Measurements from ENCODE around the gene TMEM248. TPM values are rescaled to one million over a fixed set of nuclear protein-coding genes. Genes with fewer than 3 reads are reported as not detected.
"Not testable (repeated sequence)": the region's sequence is repeated elsewhere in the genome, so short reads cannot be mapped to it uniquely, and the experiment has no call there.

Gene TMEM248
- total RNA-seq, 6 donors from 2014 or later = 55.5 to 153 (median 111) TPM

DNA sequence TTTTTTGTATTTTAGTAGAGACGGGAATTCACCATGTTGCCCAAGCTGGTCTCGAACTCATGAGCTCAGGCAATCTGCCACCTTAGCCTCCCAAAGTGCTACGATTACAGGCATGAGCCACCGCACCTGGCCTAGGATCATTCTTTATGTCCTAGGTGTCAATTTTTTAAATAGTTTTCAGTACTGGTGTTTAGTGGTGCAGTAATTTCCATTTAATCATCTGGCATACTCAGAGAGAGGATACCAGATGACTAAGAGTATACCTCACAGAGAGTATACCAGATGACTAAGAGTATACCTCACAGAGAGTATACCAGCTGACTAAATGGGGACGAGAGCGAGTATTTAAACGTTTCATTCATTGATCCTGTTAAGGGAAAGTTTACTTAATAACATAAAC is 37.3 kb upstream of the TMEM248 start:
- TF ChIP-seq POLR2AphosphoS5 (IDR thresholded peaks at IDR 0.05) (no peak), EP300 (IDR thresholded peaks at IDR 0.05) (no peak), POLR2A (IDR thresholded peaks at IDR 0.05) (no peak)
- TF ChIP-seq, protein P1, sequence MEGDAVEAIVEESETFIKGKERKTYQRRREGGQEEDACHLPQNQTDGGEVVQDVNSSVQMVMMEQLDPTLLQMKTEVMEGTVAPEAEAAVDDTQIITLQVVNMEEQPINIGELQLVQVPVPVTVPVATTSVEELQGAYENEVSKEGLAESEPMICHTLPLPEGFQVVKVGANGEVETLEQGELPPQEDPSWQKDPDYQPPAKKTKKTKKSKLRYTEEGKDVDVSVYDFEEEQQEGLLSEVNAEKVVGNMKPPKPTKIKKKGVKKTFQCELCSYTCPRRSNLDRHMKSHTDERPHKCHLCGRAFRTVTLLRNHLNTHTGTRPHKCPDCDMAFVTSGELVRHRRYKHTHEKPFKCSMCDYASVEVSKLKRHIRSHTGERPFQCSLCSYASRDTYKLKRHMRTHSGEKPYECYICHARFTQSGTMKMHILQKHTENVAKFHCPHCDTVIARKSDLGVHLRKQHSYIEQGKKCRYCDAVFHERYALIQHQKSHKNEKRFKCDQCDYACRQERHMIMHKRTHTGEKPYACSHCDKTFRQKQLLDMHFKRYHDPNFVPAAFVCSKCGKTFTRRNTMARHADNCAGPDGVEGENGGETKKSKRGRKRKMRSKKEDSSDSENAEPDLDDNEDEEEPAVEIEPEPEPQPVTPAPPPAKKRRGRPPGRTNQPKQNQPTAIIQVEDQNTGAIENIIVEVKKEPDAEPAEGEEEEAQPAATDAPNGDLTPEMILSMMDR (IDR thresholded peaks at IDR 0.05) = no peak
- Histone ChIP-seq H3K36me3 (no peaks in the 10 kb centered on the region), H3K4me3 (no peak overlapping the region), H3K9me3 (no peaks in the 10 kb centered on the region), H3K27ac (no peak overlapping the region), H3K4me1 (peaks cover 3 to 13% (median 6%) of the 10 kb centered on the region in 4 donors), H3K27me3 (no peaks in the 10 kb centered on the region)
- ATAC-seq (ENCODE audit: low FRiP score in 2 of 2) (no peak), DNase-seq (no peak)
- WGBS, 2 donors = 92 to 97% methylated on average over 7 of the region's 7 CpGs

DNA sequence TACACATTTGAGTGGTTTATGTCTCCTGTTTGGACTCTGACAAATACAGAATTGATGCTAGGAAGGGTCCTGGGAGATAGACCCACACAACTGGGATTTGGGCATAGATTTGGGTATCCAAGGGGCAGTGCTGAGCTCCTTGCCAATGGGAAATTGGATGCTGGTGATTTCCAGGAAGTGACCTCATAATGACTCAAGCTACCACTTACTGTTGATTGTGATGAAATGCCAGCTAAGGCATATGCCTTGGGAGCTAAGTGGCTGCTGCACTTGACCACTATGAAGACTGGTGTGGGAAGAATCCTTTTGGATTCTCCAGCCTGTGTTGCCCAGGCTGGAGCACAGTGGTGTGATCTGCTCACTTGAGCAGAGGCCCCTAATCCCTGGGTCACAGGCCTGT is 36.5 kb upstream of the TMEM248 start:
- not testable (repeated sequence) for ATAC-seq (ENCODE audit: low FRiP score in 2 of 2); H3K9me3 ChIP-seq; H3K36me3 ChIP-seq; H3K27me3 ChIP-seq; H3K4me3 ChIP-seq; H3K27ac ChIP-seq; DNase-seq
- H3K4me1 ChIP-seq = peaks cover 3 to 13% (median 6%) of the 10 kb centered on the region in 4 donors

DNA sequence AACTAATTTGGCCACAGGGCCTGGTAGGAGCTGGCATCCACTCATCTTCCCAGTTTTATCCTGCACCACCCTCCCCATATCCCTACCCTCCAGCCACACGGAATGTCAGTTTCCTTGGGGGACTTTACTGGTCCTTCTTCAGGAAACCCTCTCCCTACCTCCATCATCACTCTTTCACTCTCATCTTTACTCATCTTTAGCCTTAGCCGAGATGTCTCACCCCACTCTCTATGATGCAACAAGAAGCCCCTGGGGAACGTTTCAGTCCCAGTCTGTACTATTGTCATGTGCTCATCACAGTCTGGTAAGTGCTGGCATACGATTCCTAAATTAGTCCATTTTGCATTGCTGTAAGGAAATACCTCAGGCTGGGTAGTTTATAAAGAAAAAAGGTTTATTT is 34.9 kb upstream of the TMEM248 start:
- H3K4me1 ChIP-seq = peaks cover 0 to under 1% (median 0%) of the 10 kb centered on the region in 4 donors
- no peaks in the 10 kb centered on the region for H3K9me3 ChIP-seq
- no peak overlapping the region for H3K27ac ChIP-seq
- 82 to 88% methylated on average over 4 of the region's 4 CpGs for WGBS, 2 donors
- H3K36me3 ChIP-seq = no peaks in the 10 kb centered on the region
- H3K27me3 ChIP-seq = no peaks in the 10 kb centered on the region
- no peak overlapping the region for H3K4me3 ChIP-seq
- DNase-seq = no peak
- TF ChIP-seq POLR2AphosphoS5 (IDR thresholded peaks at IDR 0.05) (no peak), POLR2A (IDR thresholded peaks at IDR 0.05) (no peak)
- no peak for ATAC-seq (ENCODE audit: low FRiP score in 2 of 2)

DNA sequence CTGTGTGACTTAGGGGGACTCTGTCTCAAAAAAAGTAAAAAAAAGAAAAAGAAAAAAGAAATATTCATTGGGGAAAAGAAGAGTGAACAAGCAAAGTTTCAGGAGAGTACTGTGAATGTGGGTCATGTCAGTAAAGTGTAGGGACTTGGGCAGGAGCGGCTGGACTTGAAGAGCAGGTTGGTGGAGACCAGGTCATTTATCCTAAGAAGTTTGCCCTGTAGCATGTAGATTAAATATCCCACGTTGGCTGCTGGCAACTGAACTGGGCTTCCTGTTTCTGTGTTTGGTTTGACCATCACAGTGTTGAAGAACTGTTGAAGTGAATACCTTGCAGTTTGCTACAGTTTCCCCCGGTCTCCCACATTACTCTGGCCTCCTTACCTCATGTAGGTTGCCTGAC is 32.8 kb upstream of the TMEM248 start:
- WGBS, 2 donors = 56 to 68% methylated on average over 3 of the region's 3 CpGs
- not testable (repeated sequence) for H3K4me1 ChIP-seq; H3K27me3 ChIP-seq; DNase-seq; ATAC-seq (ENCODE audit: low FRiP score in 2 of 2); H3K36me3 ChIP-seq; H3K9me3 ChIP-seq; H3K4me3 ChIP-seq; H3K27ac ChIP-seq

DNA sequence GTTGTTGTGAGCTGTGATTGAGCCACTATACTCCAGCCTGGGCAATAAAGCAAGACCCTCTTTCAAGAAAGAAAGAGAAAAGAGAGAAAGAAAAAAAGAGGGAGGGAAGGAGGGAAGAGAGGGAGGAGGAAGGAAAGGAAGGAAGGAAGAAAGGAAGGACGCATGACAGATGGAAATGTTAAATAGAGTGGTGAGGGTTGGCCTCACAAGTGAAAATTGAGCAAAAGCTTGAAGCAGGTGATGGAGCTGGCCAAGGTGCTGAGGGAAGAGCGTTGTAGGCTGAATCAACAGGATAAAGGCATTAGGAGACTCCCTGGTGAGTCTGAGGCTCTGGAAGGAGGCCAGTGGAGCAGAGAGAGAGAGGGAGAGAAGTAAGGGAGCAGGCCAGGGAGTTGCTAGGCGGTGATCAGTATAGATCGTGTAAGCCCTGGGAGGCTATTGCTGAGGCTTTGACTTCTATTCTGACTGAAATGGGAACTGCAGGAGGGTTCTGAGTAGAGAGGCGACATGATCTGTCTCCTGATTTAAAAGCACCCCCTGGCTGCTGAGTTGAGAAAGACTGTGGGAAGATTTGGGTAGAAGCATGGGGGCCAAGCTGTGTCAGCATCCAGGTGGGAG is 26.5 kb upstream of the TMEM248 start:
- H3K27me3 ChIP-seq = no peaks in the 10 kb centered on the region
- no peak overlapping the region for H3K4me3 ChIP-seq
- TF ChIP-seq, protein P1 (IDR thresholded peaks at IDR 0.05) = peak in 2 of 6 experiments; percentile 15 to 24
- TF ChIP-seq POLR2A (IDR thresholded peaks at IDR 0.05) (no peak), EP300 (IDR thresholded peaks at IDR 0.05) (no peak), POLR2AphosphoS5 (IDR thresholded peaks at IDR 0.05) (no peak)
- DNase-seq (no peak), ATAC-seq (ENCODE audit: low FRiP score in 2 of 2) (no peak)
- peaks cover 2 to 8% (median 5%) of the 10 kb centered on the region in 4 donors for H3K36me3 ChIP-seq
- 72 to 87% methylated on average over 5 of the region's 5 CpGs for WGBS, 2 donors
- H3K4me1 ChIP-seq = no peaks in the 10 kb centered on the region
- no peaks in the 10 kb centered on the region for H3K9me3 ChIP-seq
- no peak overlapping the region for H3K27ac ChIP-seq

DNA sequence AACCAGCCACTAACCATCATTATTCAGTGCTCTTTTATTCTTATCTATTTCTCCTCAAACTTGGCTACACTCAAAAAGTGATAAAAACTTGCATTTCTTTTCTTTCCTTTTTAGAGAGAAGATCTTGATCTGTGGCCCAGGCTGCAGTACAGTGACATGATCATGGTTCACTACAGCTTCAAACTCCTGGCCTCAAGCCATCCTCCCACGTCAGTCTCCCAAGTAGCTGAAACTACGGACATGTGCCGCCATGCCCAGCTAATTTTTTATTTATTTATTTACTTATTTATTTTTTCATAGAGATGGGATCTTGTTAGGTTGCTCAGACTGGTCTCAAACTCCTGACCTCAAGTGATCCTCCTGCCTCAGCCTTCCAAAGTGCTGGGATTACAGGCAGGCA is 24.6 kb upstream of the TMEM248 start:
- ATAC-seq (ENCODE audit: low FRiP score in 2 of 2) (no peak), DNase-seq (no peak)
- Histone ChIP-seq H3K36me3 (peaks cover 2 to 9% (median 5%) of the 10 kb centered on the region in 4 donors), H3K27ac (no peak overlapping the region), H3K9me3 (no peaks in the 10 kb centered on the region), H3K4me1 (no peaks in the 10 kb centered on the region), H3K4me3 (no peak overlapping the region), H3K27me3 (no peaks in the 10 kb centered on the region)
- WGBS, 2 donors = 83 to 98% methylated on average over 3 of the region's 3 CpGs
- TF ChIP-seq POLR2AphosphoS5 (IDR thresholded peaks at IDR 0.05) = no peak

DNA sequence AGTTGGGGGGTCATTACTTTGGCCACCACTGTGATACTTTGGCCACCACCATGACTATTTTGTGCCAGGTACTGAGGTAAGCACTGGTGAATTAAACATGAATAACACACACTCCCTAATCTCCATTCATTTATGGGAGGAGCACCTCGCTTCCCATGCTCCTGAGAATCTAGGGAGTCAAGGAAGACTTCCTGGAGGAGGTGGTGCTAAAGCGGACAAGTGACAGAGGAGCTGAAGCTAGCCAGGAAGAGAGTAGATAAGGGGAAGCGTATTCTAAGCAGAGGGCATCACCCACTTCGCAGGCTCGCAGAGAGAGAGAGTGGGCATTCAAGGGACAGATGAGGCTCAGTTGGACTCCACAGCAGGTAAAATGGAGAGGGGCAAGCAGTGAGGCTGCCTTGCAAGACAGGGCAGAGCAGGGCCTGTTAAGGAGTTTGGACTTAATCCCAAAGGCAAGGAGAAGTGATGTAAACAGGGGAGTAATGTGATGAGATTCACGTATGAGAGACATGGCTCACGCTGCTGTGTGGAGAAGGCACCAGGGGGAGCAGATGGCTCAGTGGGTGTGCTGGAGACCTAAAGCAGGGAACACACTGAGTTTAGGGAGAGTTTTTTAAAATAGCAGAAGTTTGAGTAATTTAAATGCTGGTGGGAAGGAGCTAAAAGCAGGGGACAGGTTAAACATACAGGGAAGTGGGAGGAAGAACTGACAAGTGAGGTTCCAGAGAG is 21.3 kb upstream of the TMEM248 start:
- DNase-seq (no peak), ATAC-seq (ENCODE audit: low FRiP score in 2 of 2) (no peak)
- H3K4me1 ChIP-seq = no peaks in the 10 kb centered on the region
- no peak overlapping the region for H3K4me3 ChIP-seq
- TF ChIP-seq, protein P1 (IDR thresholded peaks at IDR 0.05) = no peak
- TF ChIP-seq POLR2AphosphoS5 (IDR thresholded peaks at IDR 0.05) (no peak), EP300 (IDR thresholded peaks at IDR 0.05) (no peak), POLR2A (IDR thresholded peaks at IDR 0.05) (no peak)
- peaks cover 0 to 18% (median 1%) of the 10 kb centered on the region in 4 donors for H3K36me3 ChIP-seq
- no peak overlapping the region for H3K27ac ChIP-seq
- no peaks in the 10 kb centered on the region for H3K27me3 ChIP-seq
- H3K9me3 ChIP-seq = no peaks in the 10 kb centered on the region
- 89 to 90% methylated on average over 7 of the region's 7 CpGs for WGBS, 2 donors
